Measurements from ENCODE around the gene CLDN2.
A peak's percentile ranks its signal among the peaks of the same experiment; 100 is the strongest.

CLDN2 gene

DNA sequence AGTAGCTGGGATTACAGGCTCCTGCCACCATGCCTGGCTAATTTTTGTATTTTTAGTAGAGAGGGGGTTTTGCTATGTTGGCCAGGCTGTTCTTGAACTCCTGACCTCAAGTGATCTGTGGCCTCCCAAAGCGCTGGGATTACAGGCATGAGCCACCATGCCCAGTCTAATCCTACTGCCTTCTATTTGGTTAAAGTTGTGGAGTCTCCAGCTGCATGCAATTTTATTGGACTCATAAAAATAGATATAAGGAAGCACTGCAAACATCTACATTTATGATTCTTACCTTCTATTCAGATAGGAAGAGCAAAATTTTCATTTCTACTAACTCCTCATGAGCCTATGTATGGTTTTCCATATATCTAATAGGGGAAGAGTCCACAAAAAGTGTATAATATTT is 30.7 kb upstream of the CLDN2 start:
- TF ChIP-seq, protein P1, sequence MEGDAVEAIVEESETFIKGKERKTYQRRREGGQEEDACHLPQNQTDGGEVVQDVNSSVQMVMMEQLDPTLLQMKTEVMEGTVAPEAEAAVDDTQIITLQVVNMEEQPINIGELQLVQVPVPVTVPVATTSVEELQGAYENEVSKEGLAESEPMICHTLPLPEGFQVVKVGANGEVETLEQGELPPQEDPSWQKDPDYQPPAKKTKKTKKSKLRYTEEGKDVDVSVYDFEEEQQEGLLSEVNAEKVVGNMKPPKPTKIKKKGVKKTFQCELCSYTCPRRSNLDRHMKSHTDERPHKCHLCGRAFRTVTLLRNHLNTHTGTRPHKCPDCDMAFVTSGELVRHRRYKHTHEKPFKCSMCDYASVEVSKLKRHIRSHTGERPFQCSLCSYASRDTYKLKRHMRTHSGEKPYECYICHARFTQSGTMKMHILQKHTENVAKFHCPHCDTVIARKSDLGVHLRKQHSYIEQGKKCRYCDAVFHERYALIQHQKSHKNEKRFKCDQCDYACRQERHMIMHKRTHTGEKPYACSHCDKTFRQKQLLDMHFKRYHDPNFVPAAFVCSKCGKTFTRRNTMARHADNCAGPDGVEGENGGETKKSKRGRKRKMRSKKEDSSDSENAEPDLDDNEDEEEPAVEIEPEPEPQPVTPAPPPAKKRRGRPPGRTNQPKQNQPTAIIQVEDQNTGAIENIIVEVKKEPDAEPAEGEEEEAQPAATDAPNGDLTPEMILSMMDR (IDR thresholded peaks at IDR 0.05; ENCODE audit: low read length): no peak
- TF ChIP-seq EZH2phosphoT487 (IDR thresholded peaks at IDR 0.05; ENCODE audit: low read length) (no peak), EZH2 (optimal IDR thresholded peaks at IDR 0.05; ENCODE audit: low read depth, low read length) (no peak)

DNA sequence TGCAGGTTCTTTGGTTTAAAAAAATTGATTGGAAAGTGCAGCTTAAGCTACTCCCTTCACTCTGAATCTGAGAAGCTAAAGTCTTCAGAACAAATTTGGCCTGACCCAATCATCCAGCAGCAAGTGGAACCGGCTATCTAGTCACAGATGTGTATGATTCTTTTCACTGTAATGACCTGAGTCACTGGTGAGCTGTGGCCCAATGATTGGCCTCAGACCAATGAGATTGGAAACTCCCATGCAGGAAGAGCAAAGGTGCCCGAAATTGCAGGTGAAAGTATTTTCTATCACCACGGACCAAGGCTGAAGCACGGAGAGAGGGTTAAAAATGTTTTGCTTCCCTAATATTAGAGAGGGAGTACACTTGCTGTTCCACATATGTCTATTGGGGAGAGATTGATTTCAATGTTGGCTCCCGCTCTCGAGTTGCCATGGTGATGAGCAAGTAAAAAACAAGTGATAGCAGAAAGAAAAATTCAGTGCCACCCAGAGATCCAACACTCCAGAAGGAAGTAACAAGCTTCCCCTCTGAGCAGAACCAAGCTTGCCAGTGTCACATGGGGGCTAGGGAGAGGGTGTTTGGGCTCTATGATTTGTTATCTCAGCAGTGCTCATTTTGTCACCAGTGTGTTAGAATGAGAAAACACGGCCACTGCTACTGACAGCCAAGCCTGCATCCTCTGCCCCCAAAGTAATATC is 28.3 kb upstream of the CLDN2 start:
- no peak for DNase-seq
- H3K79me2 ChIP-seq (ENCODE audit: low read length): no peaks in the 10 kb centered on the region
- H3K4me3 ChIP-seq (ENCODE audit: low read length): no peak overlapping the region
- H2AFZ ChIP-seq (ENCODE audit: low read length): no peak overlapping the region
- no peaks in the 10 kb centered on the region for H3K27me3 ChIP-seq (replicated peaks; ENCODE audit: insufficient read depth, low read length)
- no peaks in the 10 kb centered on the region for H3F3A ChIP-seq (ENCODE audit: insufficient read depth, low read length)
- H4K20me1 ChIP-seq (ENCODE audit: insufficient read depth, low read length): no peaks in the 10 kb centered on the region
- H3K9me3 ChIP-seq (replicated peaks; ENCODE audit: insufficient read depth, low read length): no peaks in the 10 kb centered on the region
- TF ChIP-seq EZH2phosphoT487 (IDR thresholded peaks at IDR 0.05; ENCODE audit: low read length): no peak
- TF ChIP-seq, protein P1 (IDR thresholded peaks at IDR 0.05; ENCODE audit: low read length): no peak
- no peak for TF ChIP-seq EZH2 (optimal IDR thresholded peaks at IDR 0.05; ENCODE audit: low read depth, low read length)
- no peaks in the 10 kb centered on the region for H3K36me3 ChIP-seq (replicated peaks; ENCODE audit: insufficient read depth, low read length)
- no peak overlapping the region for H3K9ac ChIP-seq (ENCODE audit: low read length)
- H3K27ac ChIP-seq (ENCODE audit: low read length): no peak overlapping the region
- H3K4me2 ChIP-seq (ENCODE audit: low read depth, low read length): no peak overlapping the region
- no peaks in the 10 kb centered on the region for H3K4me1 ChIP-seq (ENCODE audit: low read length)
- H3K9me2 ChIP-seq (replicated peaks; ENCODE audit: insufficient read depth, low read length): no peaks in the 10 kb centered on the region

More for the DNA sequence above, 30.7 kb upstream of the CLDN2 start:
- H3K4me2 ChIP-seq (ENCODE audit: low read depth, low read length): no peak overlapping the region
- H3K27me3 ChIP-seq (replicated peaks; ENCODE audit: insufficient read depth, low read length): no peaks in the 10 kb centered on the region
- no peaks in the 10 kb centered on the region for H3K4me1 ChIP-seq (ENCODE audit: low read length)
- no peak overlapping the region for H3K9ac ChIP-seq (ENCODE audit: low read length)
- no peaks in the 10 kb centered on the region for H3K36me3 ChIP-seq (replicated peaks; ENCODE audit: insufficient read depth, low read length)
- H3K27ac ChIP-seq (ENCODE audit: low read length): no peak overlapping the region
- H2AFZ ChIP-seq (ENCODE audit: low read length): no peak overlapping the region
- no peaks in the 10 kb centered on the region for H3K9me3 ChIP-seq (replicated peaks; ENCODE audit: insufficient read depth, low read length)
- H3K79me2 ChIP-seq (ENCODE audit: low read length): no peaks in the 10 kb centered on the region
- no peaks in the 10 kb centered on the region for H3F3A ChIP-seq (ENCODE audit: insufficient read depth, low read length)
- no peaks in the 10 kb centered on the region for H4K20me1 ChIP-seq (ENCODE audit: insufficient read depth, low read length)
- H3K9me2 ChIP-seq (replicated peaks; ENCODE audit: insufficient read depth, low read length): no peaks in the 10 kb centered on the region
- no peak for DNase-seq
- no peak overlapping the region for H3K4me3 ChIP-seq (ENCODE audit: low read length)

GRCh38 chrX:106894392-106894909 is 25.8 kb upstream of the CLDN2 start:
- H3K9me2 ChIP-seq (replicated peaks; ENCODE audit: insufficient read depth, low read length): no peaks in the 10 kb centered on the region
- H3K9me3 ChIP-seq (replicated peaks; ENCODE audit: insufficient read depth, low read length): no peaks in the 10 kb centered on the region
- H3K27me3 ChIP-seq (replicated peaks; ENCODE audit: insufficient read depth, low read length): no peaks in the 10 kb centered on the region
- TF ChIP-seq, protein P1 (IDR thresholded peaks at IDR 0.05; ENCODE audit: low read length): peak; percentile 85
- TF ChIP-seq EZH2phosphoT487 (IDR thresholded peaks at IDR 0.05; ENCODE audit: low read length): no peak
- no peaks in the 10 kb centered on the region for H3K36me3 ChIP-seq (replicated peaks; ENCODE audit: insufficient read depth, low read length)
- no peak overlapping the region; the same call in 1 of the 2 replicates for H3K4me2 ChIP-seq (ENCODE audit: low read depth, low read length)
- H2AFZ ChIP-seq (ENCODE audit: low read length): 0 out of 2 replicates have a peak overlapping the region, but pooled peaks have one; percentile 47
- peak; percentile 69 for DNase-seq
- no peak overlapping the region for H3K4me3 ChIP-seq (ENCODE audit: low read length)
- H3K27ac ChIP-seq (ENCODE audit: low read length): no peak overlapping the region
- H4K20me1 ChIP-seq (ENCODE audit: insufficient read depth, low read length): no peaks in the 10 kb centered on the region
- H3K79me2 ChIP-seq (ENCODE audit: low read length): no peaks in the 10 kb centered on the region
- no peaks in the 10 kb centered on the region for H3K4me1 ChIP-seq (ENCODE audit: low read length)
- H3K9ac ChIP-seq (ENCODE audit: low read length): no peak overlapping the region
- H3F3A ChIP-seq (ENCODE audit: insufficient read depth, low read length): no peaks in the 10 kb centered on the region

Measured in MM.1S (cell line).